GM19023 (cell line): ENCODE measurements around the gene P2RY6.
"Not testable (repeated sequence)": the region's sequence is repeated elsewhere in the genome, so short reads cannot be mapped to it uniquely, and the experiment has no call there.

Experiments
- ATAC-seq: cut with Tn5 transposase; IDR thresholded peaks from one replicate; pipeline ENCODE4 v1.9.1; 2021; ENCODE audit warnings: mild to moderate bottlenecking, moderate library complexity; ENCODE audit not compliant: unreplicated experiment

P2RY6 gene

DNA sequence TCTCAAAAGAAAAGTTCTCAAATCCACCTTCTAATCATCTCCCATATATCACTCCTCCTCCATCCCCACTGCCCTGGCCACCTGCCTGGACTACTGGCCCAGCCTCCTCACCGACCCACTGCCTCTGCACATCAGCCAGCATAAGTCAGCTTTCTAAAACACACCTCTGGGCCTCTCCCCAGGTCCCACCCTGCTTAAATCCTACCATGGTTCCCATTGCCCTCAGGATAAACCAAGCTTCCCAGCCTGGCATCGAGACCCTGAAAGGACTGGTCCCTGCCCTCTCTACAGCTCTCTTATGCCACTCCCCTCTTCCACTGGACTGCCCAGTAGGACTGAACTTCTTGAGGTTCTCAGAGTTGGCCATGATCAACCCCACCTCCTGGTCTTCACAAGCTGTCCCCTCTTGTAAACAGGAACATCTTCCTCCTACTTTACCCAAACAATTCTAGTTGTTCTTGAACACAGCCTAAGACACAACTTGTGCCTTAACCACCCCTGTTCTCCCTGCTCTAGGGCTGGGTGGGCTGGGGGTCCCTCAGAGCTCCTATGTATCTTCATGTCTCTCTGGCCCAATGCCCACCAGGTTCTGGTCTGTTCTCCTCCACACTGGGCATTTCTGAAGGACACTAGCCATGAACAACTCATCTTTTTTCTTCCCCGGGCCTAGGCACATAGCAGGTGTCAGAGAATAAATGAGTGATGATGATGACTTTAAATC lies 12.6 kb upstream of the P2RY6 start:
- ATAC-seq = no peak

DNA sequence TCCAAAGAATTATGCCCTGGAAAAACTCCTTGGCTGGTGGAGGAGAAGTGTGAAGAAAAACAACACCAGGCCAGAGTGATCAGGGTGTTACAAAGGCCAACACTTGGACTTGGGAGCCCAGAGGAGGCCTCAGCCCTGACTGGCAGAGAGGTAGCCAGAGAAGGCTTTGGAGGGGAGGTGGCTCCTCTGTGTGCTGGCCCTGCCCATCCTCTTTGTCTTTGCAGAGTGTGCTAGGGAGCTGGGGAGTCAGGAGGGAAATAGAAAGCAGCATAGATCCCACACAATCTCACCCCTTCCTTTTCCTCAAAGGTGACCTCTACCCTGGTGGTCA lies 12.0 kb upstream of the P2RY6 start:
- no peak for ATAC-seq

DNA sequence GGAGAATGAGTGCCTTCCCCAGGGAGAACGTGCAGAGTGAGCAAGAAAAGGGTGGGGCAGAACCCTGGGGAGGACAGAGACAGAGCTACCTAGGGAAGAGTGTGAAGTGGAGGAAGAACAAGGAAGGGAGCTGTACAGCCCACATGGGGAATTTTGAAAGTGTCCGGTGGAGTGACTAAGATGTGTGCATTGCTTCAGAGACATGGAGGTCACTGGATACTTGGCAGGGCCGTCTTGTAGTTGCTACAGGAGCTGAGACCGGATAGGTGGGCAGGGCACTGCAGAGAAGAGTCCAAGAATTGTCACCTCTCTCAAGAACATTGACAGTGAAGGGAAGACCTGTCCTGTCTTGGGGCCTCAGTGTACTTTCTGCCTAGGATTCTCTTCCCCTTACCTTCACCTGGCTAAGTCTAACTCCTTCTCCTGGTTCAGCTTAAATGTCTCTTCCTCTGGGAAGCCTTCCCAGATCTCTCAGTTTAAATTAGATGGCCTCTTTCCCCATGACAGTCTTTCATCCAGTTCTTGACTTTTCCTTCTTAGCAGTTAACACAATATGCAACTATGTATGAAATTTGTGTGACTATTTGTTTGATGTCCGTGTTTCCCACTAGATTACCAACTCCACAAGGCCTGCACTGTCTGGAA lies 9.2 kb upstream of the P2RY6 start:
- no peak for ATAC-seq

DNA sequence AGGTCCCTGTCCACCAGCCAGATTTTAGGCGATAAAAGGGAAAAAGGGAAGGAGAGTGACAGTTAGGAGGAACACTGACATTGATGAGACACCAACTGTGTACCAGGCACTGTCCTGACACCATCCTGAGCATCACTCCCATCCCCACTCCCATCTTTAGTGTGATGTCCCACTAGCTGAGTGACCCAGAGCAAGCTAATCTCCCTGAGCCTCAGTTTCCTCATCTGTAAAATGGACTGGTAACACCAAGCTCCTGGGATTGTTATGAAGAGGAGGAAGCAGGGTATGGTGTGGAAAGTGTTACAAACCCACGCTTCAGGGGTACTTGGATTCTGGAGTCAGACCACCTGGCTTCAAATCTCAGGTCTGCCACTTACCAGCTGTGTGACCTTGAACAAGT lies 8.5 kb upstream of the P2RY6 start:
- ATAC-seq = no peak

DNA sequence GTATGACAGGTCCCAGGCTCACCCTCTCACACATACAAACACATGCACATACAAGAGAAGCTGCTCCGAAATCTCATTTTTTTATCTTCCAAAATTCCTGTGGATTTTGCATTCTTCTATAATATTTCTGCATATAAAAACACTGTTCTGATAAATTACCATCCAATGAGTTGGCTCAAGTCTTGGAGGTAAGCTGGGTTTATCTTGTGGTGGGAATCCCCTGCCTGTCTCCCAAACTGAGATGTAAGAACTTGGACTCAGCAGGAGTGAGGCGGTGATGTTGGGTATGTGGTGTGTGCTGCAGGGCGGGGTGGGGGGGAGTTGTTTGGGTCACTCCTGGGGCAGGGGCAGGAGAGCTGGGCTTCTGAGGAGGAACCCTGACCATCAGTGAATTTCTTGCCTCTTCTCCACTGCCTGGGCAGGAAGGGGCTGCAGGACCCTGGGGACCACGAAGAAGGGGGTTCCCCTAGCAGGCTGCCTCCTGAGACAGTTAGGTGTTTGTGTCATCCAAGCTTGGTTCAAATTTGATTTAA lies 6.8 kb upstream of the P2RY6 start:
- ATAC-seq = no peak

DNA sequence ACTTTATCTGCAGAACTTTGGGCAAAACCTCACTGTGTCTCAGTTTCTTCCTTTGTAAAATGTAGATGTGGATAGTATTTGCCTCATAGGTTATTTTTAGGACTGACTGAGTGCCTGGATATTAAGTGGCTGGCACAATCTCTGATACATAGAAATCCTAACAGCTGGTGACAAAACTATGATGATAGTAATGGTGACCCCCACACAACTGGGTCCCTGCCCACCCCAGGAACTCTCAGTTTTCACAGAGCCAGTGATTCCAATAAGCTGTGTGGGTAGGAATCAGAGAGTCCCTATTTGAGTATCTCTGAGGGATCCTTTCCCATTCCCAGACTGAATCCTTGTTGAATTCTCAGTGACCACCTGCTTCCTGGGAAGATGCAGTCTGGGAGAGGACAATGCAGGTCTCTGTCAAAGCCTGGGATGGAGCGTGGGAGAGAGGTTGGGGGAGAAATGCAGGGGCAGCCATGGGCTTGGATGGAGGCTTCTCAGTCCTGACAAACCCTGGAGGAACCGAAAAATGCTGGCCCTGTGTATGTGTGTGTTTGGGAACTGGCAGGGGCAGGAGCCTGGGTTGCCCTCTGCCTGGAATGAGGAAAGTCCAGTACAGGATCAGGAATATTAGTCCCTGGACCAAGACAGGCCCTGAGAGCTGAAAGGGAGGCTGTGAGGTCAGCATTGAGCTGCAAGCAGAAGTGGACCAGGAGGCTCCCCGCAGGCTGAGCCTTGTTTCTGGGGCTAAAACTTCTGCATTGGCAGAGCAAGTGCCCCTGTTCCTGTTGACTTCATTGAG lies 6.1 kb upstream of the P2RY6 start:
- no peak for ATAC-seq

DNA sequence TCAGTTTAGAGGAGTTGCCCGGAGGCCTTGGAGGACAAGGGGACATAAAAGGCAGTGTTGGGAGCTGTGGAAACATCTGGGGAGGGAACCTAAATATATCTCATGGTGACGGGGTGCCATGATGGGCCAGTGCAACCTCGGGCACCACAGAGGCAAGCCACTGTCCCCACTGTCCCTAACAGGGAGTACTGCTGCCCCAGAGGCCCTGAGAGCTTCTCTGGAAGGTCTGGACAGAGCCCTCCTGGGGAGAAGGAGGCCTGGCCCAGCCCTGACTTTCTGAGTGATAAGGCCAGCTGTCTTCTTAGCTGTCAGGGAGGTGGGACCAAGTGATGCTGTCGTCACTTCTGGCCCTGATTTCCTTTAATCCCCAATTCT lies 5.5 kb upstream of the P2RY6 start:
- no peak for ATAC-seq

DNA sequence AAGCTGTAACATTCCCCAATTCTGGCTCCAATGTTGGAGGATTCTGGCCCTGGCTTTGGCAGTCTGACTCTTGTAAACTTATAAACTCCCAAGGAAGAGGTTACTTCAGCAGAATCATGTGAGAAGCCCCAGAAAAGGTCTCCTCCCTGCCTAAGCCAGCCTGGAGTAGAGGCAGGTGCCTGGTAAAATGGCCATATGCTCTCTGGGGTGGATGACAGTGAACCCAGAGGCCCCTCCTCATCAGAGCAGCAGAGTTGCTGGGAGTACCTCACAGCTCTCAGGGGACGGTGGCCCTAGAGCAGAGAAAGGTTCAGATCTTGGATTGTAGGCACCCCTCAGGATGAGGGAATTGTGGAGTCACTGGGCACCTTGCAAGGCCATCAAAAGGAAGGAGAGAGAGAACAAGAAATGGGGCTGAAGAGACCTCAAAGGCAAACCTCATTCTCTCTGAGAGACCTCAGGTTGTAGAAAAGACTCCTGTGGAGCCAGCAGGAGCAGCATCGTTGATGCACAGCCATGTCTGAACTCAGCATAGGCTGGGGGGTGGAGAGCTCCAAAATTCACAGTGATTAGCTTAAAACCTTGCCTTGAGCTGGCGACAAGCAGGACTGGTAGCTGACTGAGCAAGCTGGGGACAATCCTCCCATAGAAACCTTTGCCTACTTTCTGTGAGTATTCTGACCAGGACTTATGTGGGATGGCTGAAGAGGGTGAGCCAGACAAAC lies 4.9 kb upstream of the P2RY6 start:
- ATAC-seq = no peak

DNA sequence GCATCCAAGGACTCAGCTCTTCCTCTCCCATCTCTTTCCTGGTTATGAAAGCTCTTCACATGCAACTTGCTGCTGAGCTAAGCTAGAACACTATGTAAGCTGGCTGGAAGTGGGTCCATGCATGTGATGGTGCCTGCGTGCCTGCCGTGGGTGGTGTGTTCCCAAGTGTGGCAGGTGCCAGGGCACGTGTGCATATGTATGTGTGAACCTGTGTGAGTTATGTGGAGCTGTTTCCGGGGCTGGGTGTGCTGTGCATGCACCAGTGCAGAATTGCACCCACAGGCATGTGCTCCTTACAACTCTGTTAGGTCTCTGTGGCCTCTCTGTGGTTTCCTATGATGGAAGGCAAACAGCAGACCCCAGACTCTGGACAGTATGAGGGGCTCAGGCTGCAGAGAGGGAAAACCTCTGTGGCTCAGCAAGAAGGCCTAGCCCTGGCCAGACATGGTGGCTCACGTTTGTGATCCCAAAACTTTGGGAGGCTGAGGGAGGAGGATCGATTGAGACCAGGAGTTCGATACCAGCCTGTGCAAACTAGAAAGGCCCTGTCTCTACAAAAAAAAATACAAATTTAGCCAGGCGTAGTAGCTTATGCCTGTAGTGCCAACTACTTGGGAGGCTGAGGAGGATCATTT lies 4.1 kb upstream of the P2RY6 start:
- no peak for ATAC-seq

DNA sequence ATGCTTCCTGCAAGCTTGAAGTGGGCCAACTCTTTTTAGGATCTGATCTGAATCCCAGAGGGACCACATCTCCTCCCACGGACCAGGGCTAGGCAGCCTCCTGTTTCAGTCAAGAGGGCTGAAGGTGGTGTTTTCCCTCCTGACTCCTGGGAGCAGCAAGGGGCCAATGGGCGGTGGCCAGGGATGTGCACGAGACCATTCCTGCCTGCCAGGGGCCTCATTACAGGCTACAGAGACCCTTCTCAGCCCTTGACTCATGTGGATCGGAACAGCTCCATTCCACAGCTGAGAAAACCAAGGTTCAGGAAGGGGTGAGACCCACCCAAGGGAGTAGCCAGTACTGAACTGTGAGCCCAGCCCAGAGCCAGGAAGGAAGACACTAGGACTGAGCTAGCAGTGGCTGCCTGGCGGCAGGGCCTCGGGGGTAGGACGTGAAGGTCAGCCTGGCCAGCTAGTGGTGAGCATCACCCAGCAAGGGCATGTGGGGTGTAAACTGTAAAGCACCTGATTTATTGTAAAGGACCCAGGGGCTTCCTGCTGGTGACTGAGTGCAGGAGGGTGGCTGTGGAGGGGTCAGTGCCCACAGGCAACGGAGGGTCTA lies 3.4 kb upstream of the P2RY6 start:
- ATAC-seq = no peak

DNA sequence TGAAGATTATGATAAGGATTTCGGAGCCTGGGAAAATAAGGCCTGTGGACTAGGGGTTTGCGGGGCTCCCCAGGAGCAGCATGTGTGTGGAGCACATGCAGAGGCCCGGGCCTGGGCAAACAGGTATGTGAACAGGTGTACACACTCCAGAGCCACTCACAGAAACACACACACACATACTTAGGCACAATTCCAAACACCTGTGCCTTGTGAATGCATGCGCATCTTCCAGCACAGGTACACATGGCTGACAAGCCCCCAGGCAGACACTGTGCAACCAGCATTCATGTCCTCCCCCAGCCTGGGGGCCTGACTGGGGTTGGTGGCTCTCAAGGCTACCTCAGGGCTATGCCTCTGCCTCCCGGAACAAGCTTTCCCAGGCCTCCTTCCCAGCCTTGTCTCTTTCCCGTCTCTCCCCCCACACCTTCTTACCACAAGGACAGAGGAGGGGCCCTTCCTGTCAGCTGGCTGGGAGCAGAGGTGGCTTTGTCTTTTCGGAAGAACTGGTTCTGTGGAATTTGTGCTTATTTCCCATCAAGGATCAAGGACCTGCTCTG lies 2.6 kb upstream of the P2RY6 start:
- ATAC-seq = no peak

DNA sequence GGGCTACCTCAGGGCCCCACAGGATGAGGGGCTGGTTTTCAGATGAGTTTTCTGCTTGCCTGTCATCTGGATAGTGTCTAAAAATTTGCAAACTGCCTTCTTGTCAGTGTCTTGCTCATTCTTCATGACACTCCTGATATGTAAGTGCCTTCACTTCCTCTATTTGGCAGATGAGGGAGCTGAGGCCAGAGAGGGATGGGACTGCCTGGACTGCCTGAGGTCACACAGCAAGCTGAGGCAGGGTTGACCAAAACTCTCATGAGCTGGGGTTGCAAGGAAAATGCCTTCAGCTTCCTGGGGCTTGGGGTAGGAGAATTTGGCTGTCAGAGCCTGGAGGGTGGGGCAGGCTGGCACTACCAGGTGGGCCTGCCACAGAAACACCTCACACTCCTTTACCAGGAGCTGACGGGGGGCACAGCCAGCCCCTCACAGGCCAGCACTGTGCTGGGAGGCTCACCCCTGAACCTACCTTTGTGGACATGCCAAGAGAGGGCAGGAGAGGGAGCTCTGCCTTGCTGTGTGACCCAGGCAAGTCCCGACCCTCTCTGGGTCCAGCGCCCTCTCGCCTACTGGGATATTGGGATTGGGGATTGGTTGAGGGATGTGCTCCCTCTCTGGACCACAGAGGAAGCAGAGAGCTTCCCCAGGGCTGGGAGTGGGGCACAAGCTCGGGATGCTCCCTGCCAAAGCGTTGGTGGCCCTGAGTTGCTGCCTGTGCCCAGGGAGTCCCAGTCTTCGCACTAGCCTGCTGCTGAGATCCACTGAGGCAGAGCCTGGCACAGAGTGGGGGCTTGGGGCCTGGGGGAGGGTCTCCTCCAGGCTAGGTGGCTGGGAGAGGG lies 1.9 kb upstream of the P2RY6 start:
- ATAC-seq = no peak

DNA sequence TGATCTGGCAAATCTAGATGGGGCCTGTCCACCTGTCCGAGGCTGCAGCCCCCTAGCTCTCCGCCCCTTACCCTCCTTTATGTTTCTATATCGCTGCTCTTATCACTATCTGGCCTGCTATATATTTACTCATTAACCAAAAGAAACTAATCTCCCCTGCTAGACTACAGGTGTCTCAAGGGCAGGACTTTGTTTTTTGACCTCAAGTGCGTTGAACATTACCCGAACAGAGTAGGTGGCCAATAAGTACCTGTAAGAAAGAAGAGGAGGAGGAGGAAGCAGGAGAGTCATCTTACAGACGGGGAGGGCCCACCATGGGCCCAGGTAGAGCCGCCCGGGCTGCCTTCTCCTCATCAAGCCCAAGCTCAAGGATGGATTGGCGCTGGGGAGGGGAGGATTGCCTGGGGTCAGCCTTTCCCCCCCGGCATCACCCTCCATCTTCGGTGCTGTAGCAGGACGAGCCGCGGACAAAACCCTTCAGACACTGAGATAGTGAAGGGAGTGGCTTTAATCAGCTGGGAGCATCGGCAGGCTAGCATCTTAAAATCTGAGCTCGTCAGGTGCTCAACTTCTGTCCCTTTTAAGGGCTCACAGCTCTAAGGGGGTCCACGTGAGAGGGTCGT lies 1.2 kb upstream of the P2RY6 start:
- no peak for ATAC-seq

DNA sequence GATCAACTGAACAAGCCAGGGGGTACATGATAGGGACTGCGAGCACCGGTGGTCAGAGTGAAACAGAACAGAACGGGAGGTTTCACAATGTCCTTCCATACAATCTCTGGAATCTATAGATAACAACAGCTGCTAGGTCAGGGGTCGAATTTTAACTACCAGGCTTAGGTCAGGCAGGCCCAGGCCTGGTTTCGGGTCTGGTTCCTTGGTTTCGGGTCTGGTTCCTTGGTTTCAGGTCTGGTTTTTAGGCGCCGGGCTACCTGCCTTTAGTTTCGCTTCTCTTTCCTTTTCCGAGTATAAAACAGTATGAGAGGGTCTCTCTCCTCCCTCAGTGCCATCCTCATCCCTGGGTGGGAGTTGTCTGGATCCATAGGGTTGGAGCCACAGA lies 666 bp upstream of the P2RY6 start:
- ATAC-seq = not testable (repeated sequence)

DNA sequence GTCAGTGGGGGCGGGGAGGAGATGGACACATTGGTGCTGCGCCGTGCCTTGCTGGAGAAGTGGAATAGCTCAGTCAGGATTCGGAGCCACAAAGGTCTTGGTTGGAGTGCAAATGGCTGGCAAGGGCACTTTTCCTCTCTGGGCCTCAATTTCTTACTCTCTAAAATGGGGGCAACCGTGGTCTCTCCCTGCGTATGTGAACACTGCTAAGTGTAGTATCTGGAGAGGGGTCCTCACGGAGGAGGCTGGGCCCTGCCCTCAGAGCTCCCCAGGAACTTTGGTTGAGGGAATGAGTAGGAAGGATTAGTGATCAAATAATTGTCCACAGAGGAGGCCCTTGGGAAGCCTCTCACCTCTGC lies 521 bp downstream of the P2RY6 start:
- no peak for ATAC-seq

DNA sequence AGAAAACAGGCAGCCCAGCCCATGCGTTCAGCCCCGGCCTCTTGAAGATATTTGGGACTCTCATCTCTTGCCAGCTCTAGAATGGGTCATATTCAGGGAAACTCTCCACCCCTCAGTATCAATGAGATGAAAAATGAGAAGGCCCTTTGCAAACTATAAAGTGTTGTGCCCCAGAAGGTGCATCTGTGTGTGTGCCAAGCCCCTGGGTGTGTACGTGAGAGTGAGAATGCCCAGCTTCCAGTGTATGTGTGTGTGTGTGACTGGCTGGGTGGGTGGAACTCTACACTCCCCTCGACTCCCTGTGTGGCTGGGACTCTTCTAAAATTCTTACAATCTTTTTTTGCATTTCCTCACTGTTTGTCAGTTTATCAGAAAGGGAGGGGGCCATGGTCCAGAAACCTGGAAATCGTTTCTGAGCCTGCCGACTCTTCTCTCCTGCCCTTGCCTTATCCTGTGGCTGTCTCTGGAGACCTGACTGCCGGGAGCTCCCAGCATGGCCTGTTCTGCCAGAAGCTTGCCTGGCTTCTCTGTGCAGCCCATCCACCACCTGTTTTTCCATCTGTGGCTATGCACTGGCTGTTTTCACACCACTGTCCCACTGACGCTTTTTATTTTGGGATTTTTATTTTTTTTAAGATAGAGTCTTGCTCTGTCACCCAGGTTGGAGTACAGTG lies 1.2 kb downstream of the P2RY6 start:
- no peak for ATAC-seq

DNA sequence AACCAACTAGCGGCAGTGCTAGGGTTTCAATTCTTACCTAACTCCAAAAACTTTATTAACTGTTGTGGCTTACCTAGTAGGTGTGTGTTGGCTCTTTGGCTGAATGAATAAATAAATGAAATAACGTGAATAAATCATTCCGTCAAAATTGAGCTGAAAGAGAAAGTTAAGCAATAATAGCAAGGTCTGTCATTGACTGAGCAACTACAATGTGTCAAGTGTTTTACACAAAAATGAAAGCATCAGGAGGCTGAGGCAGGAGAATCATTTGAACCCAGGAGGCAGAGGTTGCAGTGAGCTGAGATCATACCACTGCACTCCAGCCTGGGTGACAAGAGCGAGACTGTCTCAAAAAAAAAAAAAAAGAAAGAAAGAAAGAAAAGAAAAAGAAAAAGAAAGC lies 2.1 kb downstream of the P2RY6 start:
- ATAC-seq = not testable (repeated sequence)

DNA sequence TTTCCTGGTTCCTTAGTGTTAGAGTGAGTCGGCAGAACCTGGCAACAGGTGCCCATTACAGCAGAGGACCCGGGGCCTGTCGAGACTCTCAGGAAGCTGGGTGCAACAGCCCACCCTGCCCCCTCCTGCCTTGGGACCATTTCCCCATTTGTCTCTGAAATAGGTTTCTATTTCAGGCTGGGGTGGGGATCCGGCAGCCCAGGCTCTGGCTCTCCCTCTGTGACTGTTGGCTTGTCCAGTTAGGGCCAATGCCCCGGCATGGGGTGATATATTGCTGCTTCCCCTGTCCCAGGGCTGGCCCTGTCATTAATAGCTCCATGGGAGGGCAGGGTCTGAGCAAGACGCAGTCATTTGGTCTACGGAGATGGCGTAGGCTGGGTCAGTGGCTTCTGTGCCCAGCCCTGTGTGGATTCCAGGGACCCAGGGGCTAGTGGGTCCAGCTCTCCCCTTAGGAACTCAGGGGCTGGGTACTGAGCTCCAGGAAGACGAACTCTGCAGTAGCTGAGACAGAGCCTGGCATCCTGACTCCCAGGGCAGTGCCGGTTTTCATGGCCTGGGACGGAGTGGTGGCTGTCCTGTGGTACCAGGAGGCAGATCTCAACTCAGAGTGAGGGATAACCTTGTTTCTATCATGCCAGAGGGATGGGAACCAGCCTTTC lies 2.7 kb downstream of the P2RY6 start:
- ATAC-seq = no peak
